ENCODE results near the gene F2R. TPM values are rescaled to one million over a fixed set of nuclear protein-coding genes. Genes with fewer than 3 reads are reported as not detected.
"Not testable (repeated sequence)": the region's sequence is repeated elsewhere in the genome, so short reads cannot be mapped to it uniquely, and the experiment has no call there.

The F2R gene
- total RNA-seq, 1 donor from 2014 or later, result 4.7 TPM

- DNase-seq (ENCODE audit: low spot score), result no peak
- intact Hi-C loops (cut with DNase I), result no loop called here
- no peak for ATAC-seq
Observed at GRCh38 chr5:76742583-76742982, 26.7 kb downstream of the F2R start.

- DNase-seq (ENCODE audit: low spot score) (no peak), ATAC-seq (no peak)
- intact Hi-C loops (cut with DNase I), result no loop called here
Observed at GRCh38 chr5:76744632-76745031, 28.7 kb downstream of the F2R start.

GRCh38 chr5:76745670-76746069 lies 29.7 kb downstream of the F2R start:
- ATAC-seq (no peak), DNase-seq (ENCODE audit: low spot score) (no peak)
- intact Hi-C loops (cut with DNase I), result no loop called here

- intact Hi-C loops (cut with DNase I), result no loop called here
- DNase-seq (ENCODE audit: low spot score) (no peak), ATAC-seq (no peak)
Observed at GRCh38 chr5:76746677-76747076, 30.8 kb downstream of the F2R start.

GRCh38 chr5:76747706-76748105 lies 31.8 kb downstream of the F2R start:
- intact Hi-C loops (cut with DNase I), result no loop called here
- ATAC-seq (no peak), DNase-seq (ENCODE audit: low spot score) (no peak)

GRCh38 chr5:76751291-76751690 lies 35.4 kb downstream of the F2R start:
- ATAC-seq (no peak), DNase-seq (ENCODE audit: low spot score) (no peak)
- intact Hi-C loops (cut with DNase I), result no loop called here

- DNase-seq (ENCODE audit: low spot score) (no peak), ATAC-seq (no peak)
- intact Hi-C loops (cut with DNase I), result no loop called here
Observed at GRCh38 chr5:76754668-76755078, 38.7 kb downstream of the F2R start.

GRCh38 chr5:76755779-76756637 lies 40.1 kb downstream of the F2R start:
- DNase-seq (ENCODE audit: low spot score), result no peak
- intact Hi-C loops (cut with DNase I), result no loop called here
- no peak for ATAC-seq

- intact Hi-C loops (cut with DNase I), result no loop called here
- no peak for ATAC-seq
- DNase-seq (ENCODE audit: low spot score), result no peak
Observed at GRCh38 chr5:76757049-76757448, 41.1 kb downstream of the F2R start.

GRCh38 chr5:76761118-76761517 lies 45.2 kb downstream of the F2R start:
- DNase-seq (ENCODE audit: low spot score); intact Hi-C loops (cut with DNase I); ATAC-seq: not testable (repeated sequence)

- DNase-seq (ENCODE audit: low spot score) (no peak), ATAC-seq (no peak)
- intact Hi-C loops (cut with DNase I), result no loop called here
Observed at GRCh38 chr5:76762484-76762883, 46.6 kb downstream of the F2R start.

GRCh38 chr5:76763136-76763535 lies 47.2 kb downstream of the F2R start:
- intact Hi-C loops (cut with DNase I), result no loop called here
- no peak for DNase-seq (ENCODE audit: low spot score)
- no peak for ATAC-seq

- intact Hi-C loops (cut with DNase I), result no loop called here
- ATAC-seq (no peak), DNase-seq (ENCODE audit: low spot score) (no peak)
Observed at GRCh38 chr5:76764374-76764773, 48.4 kb downstream of the F2R start.

GRCh38 chr5:76765249-76765648 lies 49.3 kb downstream of the F2R start:
- intact Hi-C loops (cut with DNase I), result no loop called here
- DNase-seq (ENCODE audit: low spot score), result no peak
- ATAC-seq, result no peak

- intact Hi-C loops (cut with DNase I), result no loop called here
- DNase-seq (ENCODE audit: low spot score) (no peak), ATAC-seq (no peak)
Observed at GRCh38 chr5:76766746-76767145, 50.8 kb downstream of the F2R start.

GRCh38 chr5:76771041-76771440 lies 55.1 kb downstream of the F2R start:
- intact Hi-C loops (cut with DNase I), result loop anchor here (10.0 kb wide), 1 partner anchor 166 kb away; no protein-coding TSS in a partner anchor
- DNase-seq (ENCODE audit: low spot score); ATAC-seq: not testable (repeated sequence)

- intact Hi-C loops (cut with DNase I), result loop anchor here (10.0 kb wide), 1 partner anchor 167 kb away; no protein-coding TSS in a partner anchor
- DNase-seq (ENCODE audit: low spot score), result no peak
- no peak for ATAC-seq
Observed at GRCh38 chr5:76771705-76772405, 55.9 kb downstream of the F2R start.

- DNase-seq (ENCODE audit: low spot score), result no peak
- no peak for ATAC-seq
- intact Hi-C loops (cut with DNase I), result loop anchor here (10.0 kb wide), 1 partner anchor 171 kb away; no protein-coding TSS in a partner anchor
Observed at GRCh38 chr5:76775921-76776320, 60.0 kb downstream of the F2R start.

- ATAC-seq (no peak), DNase-seq (ENCODE audit: low spot score) (no peak)
- intact Hi-C loops (cut with DNase I), result loop anchor here (10.0 kb wide), 1 partner anchor 172 kb away; no protein-coding TSS in a partner anchor
Observed at GRCh38 chr5:76776391-76776790, 60.5 kb downstream of the F2R start.

- intact Hi-C loops (cut with DNase I); ATAC-seq; DNase-seq (ENCODE audit: low spot score): not testable (repeated sequence)
Observed at GRCh38 chr5:76780616-76781015, 64.7 kb downstream of the F2R start.

All from sciatic nerve (tissue), 2 donors.